B cell (primary cell): ENCODE data around the gene VRK2. TPM values are rescaled to one million over a fixed set of nuclear protein-coding genes. Genes with fewer than 3 reads are reported as not detected.
"Not testable (repeated sequence)": the region's sequence is repeated elsewhere in the genome, so short reads cannot be mapped to it uniquely, and the experiment has no call there.

Experiments
- ATAC-seq: fragments of 200-7000 bp; cut with Tn5 transposase; one replicate; pipeline ENCODE4 v1.10.0; 2021; ENCODE audit warnings: low read depth, mild to moderate bottlenecking, moderate number of reproducible peaks, moderate library complexity
- CTCF ChIA-PET: fragments of 350-600 bp; sonication (Branson Sonifier 250); formaldehyde crosslinking; loops from one replicate; lab custom pipeline; 2021; ENCODE audit warnings: antibody characterized with exemption, inconsistent platforms; lab: Charles Lee
- POLR2A ChIA-PET: fragments of 350-600 bp; sonication (Branson Sonifier 250); formaldehyde crosslinking; loops from one replicate; lab custom pipeline; 2021; ENCODE audit warnings: antibody characterized with exemption; lab: Charles Lee
- DNase-seq: peaks from one replicate; pipeline ENCODE4 v3.0.0; 2013
- H2AFZ ChIP-seq: 2 replicates; pipeline ENCODE4 v1.6.1; 2012; ENCODE audit warnings: mild to moderate bottlenecking, low read depth, low read length; ENCODE audit not compliant: insufficient read depth, poor library complexity, severe bottlenecking
- H3K27ac ChIP-seq, 2 donors: 1 replicate in 1 of 2; 2 replicates in 1 of 2; pipeline ENCODE4 v1.5.1; 2012 to 2013; ENCODE audit warnings: low read length in 2 of 2, mild to moderate bottlenecking in 2 of 2, moderate library complexity in 1 of 2
- H3K27me3 ChIP-seq, 4 experiments: fragments of 200-600 bp in 1 of 4; sonication (generic) in 1 of 4; replicated peaks in 1 of 4; 1 replicate in 2 of 4; 2 replicates in 2 of 4; pipeline versions ENCODE4 v1.6.1 to v1.7.0; 2013 to 2016; ENCODE audit warnings: low read length in 3 of 4, mild to moderate bottlenecking in 2 of 4, mixed read lengths in 1 of 4, moderate library complexity in 1 of 4; ENCODE audit not compliant: insufficient read depth in 4 of 4, control insufficient read depth in 3 of 4; ENCODE audit errors: control extremely low read depth in 1 of 4
- H3K36me3 ChIP-seq, 2 experiments: replicated peaks in 1 of 2; 1 replicate in 1 of 2; 2 replicates in 1 of 2; pipeline versions ENCODE4 v1.6.1 to v1.7.1; 2013; ENCODE audit warnings: low read length in 1 of 2; ENCODE audit not compliant: insufficient read depth in 2 of 2, control insufficient read depth in 1 of 2; ENCODE audit errors: control extremely low read depth in 1 of 2, extremely low read depth in 1 of 2
- H3K4me1 ChIP-seq, 2 donors: fragments of 200-600 bp in 1 of 2; sonication (generic) in 1 of 2; 1 replicate in 1 of 2; 2 replicates in 1 of 2; pipeline versions ENCODE4 v1.5.1 to v1.6.1; 2013 to 2017; ENCODE audit warnings: low read length in 2 of 2; ENCODE audit not compliant: control insufficient read depth in 2 of 2, insufficient read depth in 2 of 2
- H3K4me2 ChIP-seq: replicated peaks from 2 replicates; pipeline ENCODE3; 2012; ENCODE audit warnings: mild to moderate bottlenecking, low read depth, low read length; ENCODE audit not compliant: poor library complexity, severe bottlenecking
- H3K4me3 ChIP-seq, 5 experiments: fragments of 200-600 bp in 1 of 5; sonication (generic) in 1 of 5; 1 replicate in 3 of 5; 2 replicates in 2 of 5; pipeline versions ENCODE4 v1.5.1 to v1.7.0; 2011 to 2016; ENCODE audit warnings: low read length in 4 of 5, mild to moderate bottlenecking in 4 of 5, low read depth in 2 of 5, control low read depth in 1 of 5, moderate library complexity in 1 of 5; ENCODE audit not compliant: insufficient read depth in 1 of 5; ENCODE audit errors: control extremely low read depth in 1 of 5, extremely low read depth in 1 of 5
- H3K79me2 ChIP-seq: fragments of 200-600 bp; sonication (generic); one replicate; pipeline ENCODE4 v1.6.0; 2016; ENCODE audit warnings: low read length; ENCODE audit not compliant: control insufficient read depth, insufficient read depth
- H3K9ac ChIP-seq: fragments of 200-600 bp; sonication (generic); 2 replicates; pipeline ENCODE4 v1.6.1; 2017; ENCODE audit warnings: mild to moderate bottlenecking, low read length, moderate library complexity
- H3K9me3 ChIP-seq, 3 donors: one replicate each; pipeline versions ENCODE4 v1.6.1 to v1.7.1; 2013; ENCODE audit warnings: low read length in 2 of 3; ENCODE audit not compliant: control insufficient read depth in 2 of 3, insufficient read depth in 1 of 3; ENCODE audit errors: control extremely low read depth in 1 of 3
- H4K20me1 ChIP-seq: 2 replicates; pipeline ENCODE4 v1.6.0; 2012; ENCODE audit warnings: mild to moderate bottlenecking, low read length; ENCODE audit not compliant: insufficient read depth, control insufficient read depth, poor library complexity, severe bottlenecking
- H3K27ac Mint-ChIP-seq: one replicate; pipeline ENCODE4 v1.8.0; 2021; ENCODE audit warnings: mixed read lengths
- H3K27me3 Mint-ChIP-seq: one replicate; pipeline ENCODE4 v1.8.0; 2021; ENCODE audit warnings: mixed read lengths
- H3K4me1 Mint-ChIP-seq: one replicate; pipeline ENCODE4 v1.8.0; 2021; ENCODE audit warnings: mixed read lengths
- H3K4me3 Mint-ChIP-seq: one replicate; pipeline ENCODE4 v1.8.0; 2021; ENCODE audit warnings: mixed read lengths
- H3K9me3 Mint-ChIP-seq: one replicate; pipeline ENCODE4 v1.8.0; 2022; ENCODE audit warnings: mixed read lengths; ENCODE audit not compliant: insufficient read depth
- EZH2 ChIP-seq: IDR thresholded peaks from 2 replicates; pipeline ENCODE4 v1.6.1; 2012; ENCODE audit warnings: borderline replicate concordance, low read depth, mild to moderate bottlenecking, moderate library complexity, low read length; ENCODE audit not compliant: insufficient read depth, poor library complexity, severe bottlenecking
- WGBS: methylation state at CpG from one replicate; pipeline ENCODE4 v1.1.5; 2013; ENCODE audit warnings: missing lambda C conversion rate; ENCODE audit not compliant: insufficient coverage; 5-methylcytosine and 5-hydroxymethylcytosine counted together
- intact Hi-C: fragments of 100-400 bp; cut with micrococcal nuclease; formaldehyde crosslinking; loops from one replicate; pipeline ENCODE4 v1.10.0; 2022
- polyA plus RNA-seq: library from polyadenylated mRNA; depleted of rRNA; stranded (reverse); fragments of >200 nt; gene quantifications from 2 replicates; pipeline ENCODE4 v1.2.3, GENCODE V29; 2012
- total RNA-seq, 2 donors: library from RNA; stranded (reverse); fragments of 120-200 nt in 1 of 2; gene quantifications; 1 replicate in 1 of 2; 2 replicates in 1 of 2; pipeline versions ENCODE4 v1.2.3 to v1.2.4, GENCODE V29; 2013 to 2022
- TF ChIP-seq, protein P1 (sequence below): fragments of 200-600 bp; IDR thresholded peaks from one replicate; pipeline ENCODE4 v1.8.0; 2022; ENCODE audit warnings: antibody characterized with exemption, mild to moderate bottlenecking

Gene VRK2
- total and polyA plus RNA-seq, 2 donors (not counting 1 experiment from before 2014, with no cell fraction given): 10.2 to 35.5 TPM

DNA sequence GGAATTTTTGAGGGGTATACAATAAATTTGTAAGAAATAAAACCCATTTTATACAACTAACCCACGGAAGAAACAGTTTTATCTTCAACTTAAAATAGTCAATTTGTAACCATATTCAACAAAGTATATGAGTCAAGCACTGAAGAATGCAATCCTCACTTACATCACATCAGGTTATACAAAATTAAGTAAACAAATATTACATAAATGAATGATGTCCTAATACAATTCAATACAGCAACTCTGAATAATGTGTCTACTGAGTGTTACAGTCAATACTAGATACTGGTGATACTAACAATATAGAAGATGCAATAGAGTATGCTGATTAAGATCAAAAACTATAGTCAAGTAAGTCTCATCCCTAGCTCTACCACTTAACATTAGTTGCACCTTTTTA is 135.9 kb downstream of the VRK2 start:
- TF ChIP-seq, protein P1, sequence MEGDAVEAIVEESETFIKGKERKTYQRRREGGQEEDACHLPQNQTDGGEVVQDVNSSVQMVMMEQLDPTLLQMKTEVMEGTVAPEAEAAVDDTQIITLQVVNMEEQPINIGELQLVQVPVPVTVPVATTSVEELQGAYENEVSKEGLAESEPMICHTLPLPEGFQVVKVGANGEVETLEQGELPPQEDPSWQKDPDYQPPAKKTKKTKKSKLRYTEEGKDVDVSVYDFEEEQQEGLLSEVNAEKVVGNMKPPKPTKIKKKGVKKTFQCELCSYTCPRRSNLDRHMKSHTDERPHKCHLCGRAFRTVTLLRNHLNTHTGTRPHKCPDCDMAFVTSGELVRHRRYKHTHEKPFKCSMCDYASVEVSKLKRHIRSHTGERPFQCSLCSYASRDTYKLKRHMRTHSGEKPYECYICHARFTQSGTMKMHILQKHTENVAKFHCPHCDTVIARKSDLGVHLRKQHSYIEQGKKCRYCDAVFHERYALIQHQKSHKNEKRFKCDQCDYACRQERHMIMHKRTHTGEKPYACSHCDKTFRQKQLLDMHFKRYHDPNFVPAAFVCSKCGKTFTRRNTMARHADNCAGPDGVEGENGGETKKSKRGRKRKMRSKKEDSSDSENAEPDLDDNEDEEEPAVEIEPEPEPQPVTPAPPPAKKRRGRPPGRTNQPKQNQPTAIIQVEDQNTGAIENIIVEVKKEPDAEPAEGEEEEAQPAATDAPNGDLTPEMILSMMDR: no peak
- TF ChIP-seq EZH2: no peak
- no CpG with 5 or more reads among the region's 1 CpG for WGBS
- no peak overlapping the region for H3K9ac ChIP-seq
- no peaks in the 10 kb centered on the region for H3K36me3 ChIP-seq
- H3K27ac Mint-ChIP-seq: no peak overlapping the region
- no peak overlapping the region for H3K27ac ChIP-seq
- H2AFZ ChIP-seq: no peak overlapping the region
- H3K4me3 ChIP-seq: no peak overlapping the region
- H3K4me1 ChIP-seq: no peaks in the 10 kb centered on the region
- peaks cover 5% of the 10 kb centered on the region for H3K9me3 Mint-ChIP-seq
- no peak overlapping the region for H3K4me3 Mint-ChIP-seq
- ChIA-PET CTCF (no interaction called here), POLR2A (no interaction called here)
- DNase-seq (no peak), ATAC-seq (no peak)
- H3K27me3 ChIP-seq: no peaks in the 10 kb centered on the region
- no peaks in the 10 kb centered on the region for H3K27me3 Mint-ChIP-seq
- H3K4me1 Mint-ChIP-seq: no peaks in the 10 kb centered on the region
- no peak overlapping the region for H3K4me2 ChIP-seq
- no peaks in the 10 kb centered on the region for H4K20me1 ChIP-seq
- intact Hi-C loops: no loop called here
- no peaks in the 10 kb centered on the region for H3K79me2 ChIP-seq
- H3K9me3 ChIP-seq: no peaks in the 10 kb centered on the region

DNA sequence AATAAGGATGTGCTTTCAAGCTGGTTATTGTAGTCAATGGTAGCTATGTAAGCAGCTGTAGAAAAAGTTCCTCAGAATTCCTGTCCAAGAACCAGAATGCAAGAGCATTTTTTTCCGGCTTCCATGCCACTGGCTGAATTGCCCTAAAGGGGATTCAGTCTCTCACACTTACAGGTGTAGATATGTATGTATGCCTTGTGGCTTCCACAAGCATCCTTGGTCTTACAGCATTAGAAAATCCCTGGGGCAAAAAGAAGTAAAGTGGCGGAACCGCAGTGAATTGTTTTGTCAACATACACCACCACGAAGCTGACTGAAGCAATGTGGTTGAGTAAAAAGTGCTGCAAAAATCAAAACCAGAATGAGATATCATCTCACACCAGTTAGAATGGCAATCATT is 139.9 kb downstream of the VRK2 start:
- TF ChIP-seq, protein P1: no peak
- no peak for TF ChIP-seq EZH2
- CTCF ChIA-PET: no interaction called here
- H3K4me3 Mint-ChIP-seq: no peak overlapping the region
- DNase-seq (no peak), ATAC-seq (no peak)
- H3K9me3 Mint-ChIP-seq: no peaks in the 10 kb centered on the region
- Histone ChIP-seq H3K79me2 (no peaks in the 10 kb centered on the region), H4K20me1 (no peaks in the 10 kb centered on the region), H3K4me3 (no peak overlapping the region), H2AFZ (no peak overlapping the region), H3K9ac (no peak overlapping the region), H3K9me3 (no peaks in the 10 kb centered on the region), H3K4me1 (no peaks in the 10 kb centered on the region), H3K36me3 (no peaks in the 10 kb centered on the region), H3K27ac (no peak overlapping the region), H3K4me2 (no peak overlapping the region), H3K27me3 (no peaks in the 10 kb centered on the region)
- POLR2A ChIA-PET: no interaction called here
- WGBS: no CpG with 5 or more reads among the region's 4 CpGs
- no peaks in the 10 kb centered on the region for H3K27me3 Mint-ChIP-seq
- H3K27ac Mint-ChIP-seq: no peak overlapping the region
- intact Hi-C loops: no loop called here
- no peaks in the 10 kb centered on the region for H3K4me1 Mint-ChIP-seq

DNA sequence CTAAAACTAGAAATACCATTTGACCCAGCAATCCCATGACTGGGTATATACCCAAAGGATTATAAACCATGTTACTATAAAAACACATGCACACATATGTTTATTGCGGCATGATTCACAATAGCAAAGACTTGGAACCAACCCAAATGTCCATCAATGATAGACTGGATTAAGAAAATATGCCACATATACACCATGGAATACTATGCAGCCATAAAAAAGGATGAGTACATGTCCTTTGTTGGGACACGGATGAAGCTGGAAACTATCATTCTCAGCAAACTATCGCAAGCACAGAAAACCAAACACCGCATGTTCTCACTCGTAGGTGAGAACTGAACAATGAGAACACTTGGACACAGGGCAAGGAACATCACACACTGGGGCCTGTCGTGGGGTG is 140.4 kb downstream of the VRK2 start:
- H4K20me1 ChIP-seq, CTCF ChIA-PET, H3K4me1 ChIP-seq, H3K27ac Mint-ChIP-seq, H3K27me3 ChIP-seq, intact Hi-C loops, H3K4me2 ChIP-seq, H3K9me3 Mint-ChIP-seq, DNase-seq, H3K4me1 Mint-ChIP-seq, H3K9ac ChIP-seq, H3K27ac ChIP-seq, H2AFZ ChIP-seq, H3K27me3 Mint-ChIP-seq, ATAC-seq, H3K9me3 ChIP-seq, H3K36me3 ChIP-seq, H3K4me3 Mint-ChIP-seq, H3K79me2 ChIP-seq, POLR2A ChIA-PET, H3K4me3 ChIP-seq: not testable (repeated sequence)
- 100% methylated on average over 4 of the region's 6 CpGs for WGBS
